Measurements from ENCODE around the gene NEURL2.

GRCh38 chr20:45905505-45906079, 14.6 kb upstream of the NEURL2 start:
- no peak for TF ChIP-seq POLR2A (IDR thresholded peaks at IDR 0.05; ENCODE audit: low read depth, low read length)
- no peak for TF ChIP-seq TAF1 (IDR thresholded peaks at IDR 0.05; ENCODE audit: borderline replicate concordance, low read depth, low read length)
- no peak for TF ChIP-seq POLR2AphosphoS5 (IDR thresholded peaks at IDR 0.05; ENCODE audit: low read depth, low read length)

Measured in GM12892 (cell line).